GM03348 (cell line): ENCODE results near the gene FAM98C.

Experiments used
- DNase-seq: peaks from one replicate; pipeline ENCODE4 v3.0.0; 2012; ENCODE audit warnings: low spot score

FAM98C gene

GRCh38 chr19:38378866-38379265, 24.0 kb upstream of the FAM98C start:
- no peak for DNase-seq

- DNase-seq = no peak
Observed at GRCh38 chr19:38381138-38381537, 21.8 kb upstream of the FAM98C start.

DNA sequence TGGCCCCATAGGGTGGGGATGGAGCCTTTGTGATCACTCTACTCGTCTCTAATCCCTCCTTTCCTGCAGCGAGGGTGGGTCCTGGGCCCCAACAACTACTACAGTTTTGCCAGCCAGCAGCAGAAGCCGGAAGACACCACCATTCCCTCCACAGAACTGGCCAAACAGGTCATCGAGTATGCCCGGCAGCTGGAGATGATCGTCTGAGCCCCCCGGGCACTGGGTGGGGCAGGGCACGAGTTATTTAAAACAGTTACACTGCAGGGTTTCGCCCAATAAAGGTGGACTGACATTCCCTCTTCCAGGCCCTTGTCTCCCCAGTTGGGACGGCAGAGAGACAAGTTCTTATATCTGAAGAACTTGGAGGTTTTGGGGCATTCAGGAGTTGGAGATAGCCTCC, 19.7 kb upstream of the FAM98C start:
- DNase-seq = no peak

- no peak for DNase-seq
Observed at GRCh38 chr19:38383743-38384142, 19.1 kb upstream of the FAM98C start.

- peak; percentile 59 for DNase-seq
Observed at GRCh38 chr19:38384209-38385027, 18.5 kb upstream of the FAM98C start.

DNA sequence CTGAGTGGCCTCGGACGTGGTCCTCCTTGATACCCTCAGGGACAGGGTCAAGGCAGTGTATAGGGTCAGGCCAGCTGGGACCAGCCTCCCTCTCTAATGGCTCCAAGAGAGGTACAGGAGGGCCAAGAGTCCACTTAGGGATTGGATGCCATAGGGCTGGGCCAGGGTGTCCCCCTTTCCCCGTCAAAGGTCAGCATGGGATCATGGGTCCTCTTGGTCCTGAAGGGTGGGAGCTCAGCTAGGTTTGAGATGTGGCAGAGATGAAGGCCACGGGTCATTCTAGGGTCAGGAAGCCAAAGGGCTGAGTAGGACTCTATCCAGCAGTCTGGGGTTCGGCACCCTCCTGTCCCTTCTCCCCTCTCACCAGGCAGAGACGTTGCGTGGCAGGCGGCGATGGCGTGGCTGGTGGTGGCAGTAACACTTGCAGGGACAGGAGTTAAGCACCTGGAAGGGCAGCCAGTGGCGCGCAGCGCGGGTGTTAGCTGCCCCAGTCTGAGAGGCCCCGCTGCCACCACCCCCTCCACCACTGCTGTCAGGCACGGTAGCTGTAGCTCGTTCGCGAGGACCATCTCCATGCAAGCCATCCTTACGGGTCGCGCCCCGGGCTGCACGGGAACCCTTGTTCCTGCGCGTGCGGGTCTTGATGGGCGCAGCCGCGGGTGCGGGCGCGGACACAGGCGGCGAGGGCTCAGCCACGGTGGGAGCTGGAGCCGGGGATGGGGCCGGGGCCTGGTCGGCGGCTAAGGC, 17.7 kb upstream of the FAM98C start:
- DNase-seq = no peak

- DNase-seq = no peak
Observed at GRCh38 chr19:38385804-38386257, 17.1 kb upstream of the FAM98C start.

DNA sequence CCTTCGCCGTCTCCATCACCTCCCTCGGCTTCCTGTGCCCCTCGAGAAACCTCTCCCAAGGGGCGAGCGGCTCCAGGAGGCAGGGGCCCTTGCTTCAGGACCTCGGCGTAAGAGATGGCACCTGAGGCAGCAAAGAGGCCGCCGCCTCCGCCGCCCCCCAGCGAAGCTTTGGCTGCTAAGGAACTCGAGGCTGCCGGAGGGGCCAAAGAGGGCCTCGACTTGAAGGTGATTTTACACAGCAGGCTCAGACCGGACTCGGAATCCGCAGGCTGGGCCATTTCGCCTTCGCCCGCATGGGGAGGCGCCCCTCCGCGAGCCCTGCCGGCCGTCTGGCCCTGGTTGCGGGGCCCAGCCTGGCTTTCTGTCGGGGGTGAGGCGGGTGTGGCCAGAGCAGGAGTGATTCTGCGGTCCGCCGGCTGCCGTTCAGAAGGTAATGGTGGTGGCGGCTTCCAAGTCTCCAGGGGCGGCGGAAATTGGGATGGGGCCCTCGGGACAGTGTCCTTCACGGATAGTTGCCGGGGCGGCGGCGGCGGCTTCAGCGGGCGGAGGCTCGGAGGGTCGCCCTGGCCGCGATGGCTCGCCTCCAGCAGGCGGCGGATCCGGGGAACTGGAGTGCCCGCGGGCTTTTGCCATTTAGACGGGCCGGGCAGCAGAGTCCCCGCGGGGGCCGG, 16.5 kb upstream of the FAM98C start:
- DNase-seq = no peak

GRCh38 chr19:38386971-38387549, 15.8 kb upstream of the FAM98C start:
- DNase-seq = peak; percentile 13

DNA sequence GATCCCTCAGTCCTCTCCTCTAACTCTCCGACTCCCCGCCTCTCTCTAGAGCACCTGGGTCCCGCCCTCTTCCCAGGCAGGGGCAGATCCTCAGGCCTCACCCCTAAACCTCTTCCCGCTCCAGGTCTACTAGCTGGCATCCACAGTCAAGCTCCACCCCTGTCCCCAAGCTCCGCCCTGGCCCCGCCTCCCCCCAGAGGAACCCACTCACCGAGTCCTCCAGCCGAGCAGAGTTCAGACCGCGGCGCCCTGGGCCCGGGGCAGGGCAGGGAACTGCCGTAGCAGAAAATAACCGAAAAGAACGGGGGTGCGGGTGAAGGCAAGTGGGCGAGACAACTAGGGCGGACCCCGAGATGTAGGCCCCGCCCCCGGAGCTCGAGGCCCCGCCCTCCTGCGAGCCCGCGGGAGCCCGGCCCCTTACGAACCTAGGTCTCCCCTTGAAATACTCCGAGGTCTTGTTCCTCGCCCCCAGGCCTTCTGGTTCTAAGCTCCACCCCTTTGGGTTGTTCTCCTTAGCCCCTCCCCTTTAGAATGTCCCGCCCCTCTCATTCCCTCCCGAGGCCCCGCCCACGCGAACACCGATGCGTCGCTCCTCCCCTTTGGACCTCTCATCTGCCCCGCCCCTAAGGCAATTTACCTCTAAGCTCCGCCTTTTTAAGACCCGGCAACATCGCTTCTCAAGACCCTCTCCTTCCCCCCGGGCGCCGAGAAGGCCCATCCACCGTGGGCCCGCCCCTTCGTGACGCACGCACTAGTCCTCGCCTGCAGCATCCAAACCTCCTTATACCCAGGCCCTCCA, 15.1 kb upstream of the FAM98C start, which contains the start of gene GGN:
TSS of gene GGN (minus strand) at position 485 of the 799 bp plus-strand sequence. CDS start 773 bp downstream, outside the sequence.
- DNase-seq = peak; percentile 96

- peak; percentile 80 for DNase-seq
Observed at GRCh38 chr19:38388349-38389100, 14.4 kb upstream of the FAM98C start, which contains the start of gene SPRED3. Gene SPRED3, plus strand, starts transcription at chr19:38388697. Its CDS starts 1,606 bp downstream, at chr19:38390303.

GRCh38 chr19:38389101-38389925, 13.6 kb upstream of the FAM98C start:
- DNase-seq = peak; percentile 89

GRCh38 chr19:38389957-38390924, 12.7 kb upstream of the FAM98C start:
- DNase-seq = no peak

GRCh38 chr19:38391911-38392464, 10.9 kb upstream of the FAM98C start:
- DNase-seq = no peak

DNA sequence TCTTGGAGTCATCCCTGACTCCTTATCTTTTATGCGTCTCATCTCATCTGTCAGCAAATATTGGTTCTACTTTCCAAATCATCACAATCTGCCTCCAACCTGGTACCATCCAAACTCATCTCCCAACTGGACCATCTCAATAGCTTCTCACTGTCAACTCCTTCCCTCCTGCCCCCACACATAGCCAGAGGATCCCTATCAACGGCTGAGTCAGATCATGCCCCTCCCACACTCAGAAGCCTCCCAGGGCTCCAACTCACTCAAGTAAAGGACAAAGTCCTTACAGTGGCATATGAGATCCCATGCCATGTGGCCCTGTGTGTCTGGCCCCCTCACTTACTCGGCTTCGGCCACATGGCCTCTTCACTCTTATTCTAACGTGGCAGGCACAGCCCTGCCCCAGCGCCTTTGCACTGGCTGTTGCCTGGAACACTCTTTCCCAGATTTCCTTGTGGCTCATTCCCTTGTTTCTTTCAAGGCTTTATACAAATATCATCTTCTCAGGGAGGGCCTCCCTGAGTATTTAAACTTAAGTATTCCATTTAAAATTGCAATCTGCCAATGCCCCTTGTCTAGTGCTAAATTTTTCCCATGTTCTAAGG, 10.1 kb upstream of the FAM98C start:
- DNase-seq = peak; percentile 51

DNA sequence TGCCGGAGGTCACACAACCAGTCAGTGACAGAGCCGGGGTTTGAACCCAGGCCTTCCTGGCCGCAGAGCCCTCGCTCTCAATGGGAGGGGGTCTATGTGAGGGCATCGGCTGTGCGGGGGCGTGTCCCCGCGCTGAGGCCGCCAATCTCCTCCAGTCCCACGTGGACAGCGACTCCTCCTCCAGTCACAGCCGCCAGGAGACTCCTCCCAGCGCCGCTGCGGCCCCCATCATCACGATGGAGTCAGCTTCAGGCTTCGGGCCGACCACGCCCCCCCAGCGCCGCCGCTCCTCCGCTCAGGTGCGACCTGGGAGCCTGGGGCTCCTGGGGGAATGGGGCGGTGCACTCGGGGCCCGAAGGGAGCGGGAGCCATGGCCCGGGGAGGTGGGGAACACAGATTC, 8.4 kb upstream of the FAM98C start:
- DNase-seq = no peak

DNA sequence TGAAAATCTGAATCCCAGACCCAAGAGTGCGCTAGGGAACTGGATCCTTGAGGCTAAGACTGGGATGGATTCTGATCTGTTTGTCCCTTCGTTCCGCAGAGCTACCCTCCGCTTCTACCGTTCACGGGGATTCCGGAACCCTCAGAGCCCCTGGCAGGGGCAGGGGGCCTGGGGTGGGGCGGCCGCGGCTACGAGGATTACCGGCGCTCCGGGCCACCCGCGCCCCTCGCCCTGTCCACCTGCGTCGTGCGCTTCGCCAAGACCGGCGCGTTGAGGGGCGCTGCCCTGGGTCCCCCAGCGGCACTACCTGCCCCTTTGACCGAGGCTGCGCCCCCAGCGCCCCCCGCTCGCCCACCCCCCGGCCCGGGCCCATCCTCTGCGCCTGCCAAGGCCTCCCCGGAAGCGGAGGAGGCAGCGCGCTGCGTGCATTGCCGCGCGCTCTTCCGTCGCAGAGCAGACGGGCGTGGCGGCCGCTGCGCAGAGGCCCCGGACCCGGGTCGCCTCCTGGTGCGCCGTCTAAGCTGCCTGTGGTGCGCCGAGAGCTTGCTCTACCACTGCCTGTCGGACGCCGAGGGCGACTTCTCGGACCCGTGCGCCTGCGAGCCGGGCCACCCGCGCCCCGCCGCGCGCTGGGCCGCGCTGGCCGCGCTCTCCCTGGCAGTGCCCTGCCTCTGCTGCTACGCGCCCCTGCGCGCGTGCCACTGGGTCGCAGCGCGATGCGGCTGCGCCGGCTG, 7.3 kb upstream of the FAM98C start:
- no peak for DNase-seq
